Tibial nerve (tissue), 4 donors: ENCODE data around the gene GUCA2B. TPM values are rescaled to one million over a fixed set of nuclear protein-coding genes. Genes with fewer than 3 reads are reported as not detected.

Experiments used
- DNase-seq, 2 donors: peaks; one replicate each; pipeline ENCODE4 v3.0.0-alpha.2; 2019; ENCODE audit warnings: low spot score in 2 of 2
- H3K27ac ChIP-seq, 4 donors: fragments of 200-600 bp; sonication (generic) in 3 of 4; one replicate each; pipeline ENCODE4 v1.5.1; 2017 to 2019; ENCODE audit warnings: mild to moderate bottlenecking in 1 of 4
- H3K27me3 ChIP-seq, 2 donors: fragments of 200-600 bp; sonication (generic) in 1 of 2; one replicate each; pipeline versions ENCODE4 v1.5.1 to v1.6.0; 2017 to 2019
- H3K36me3 ChIP-seq, 3 donors: fragments of 200-600 bp; sonication (generic); one replicate each; pipeline ENCODE4 v1.5.1; 2018 to 2019
- H3K4me1 ChIP-seq, 4 donors: fragments of 200-600 bp; sonication (generic) in 3 of 4; one replicate each; pipeline ENCODE4 v1.5.1; 2017 to 2019
- H3K4me3 ChIP-seq, 4 donors: fragments of 200-600 bp; sonication (generic) in 3 of 4; one replicate each; pipeline ENCODE4 v1.5.1; 2017 to 2019; ENCODE audit warnings: mild to moderate bottlenecking in 1 of 4, moderate library complexity in 1 of 4
- H3K9me3 ChIP-seq, 4 donors: fragments of 200-600 bp; sonication (generic) in 3 of 4; one replicate each; pipeline ENCODE4 v1.5.1; 2017 to 2019
- CTCF ChIP-seq, 5 experiments: fragments of 200-600 bp in 3 of 5; fragments of 450-650 bp in 2 of 5; sonication (generic) in 3 of 5; IDR thresholded peaks; one replicate each; pipeline ENCODE4 v1.5.1; 2016 to 2019; ENCODE audit warnings: antibody characterized with exemption in 5 of 5, mild to moderate bottlenecking in 3 of 5, moderate library complexity in 2 of 5
- EP300 ChIP-seq, 2 donors: sonication (generic); formaldehyde crosslinking; IDR thresholded peaks; one replicate each; pipeline ENCODE4 v1.6.1; 2017; ENCODE audit warnings: antibody characterized with exemption in 2 of 2, mild to moderate bottlenecking in 1 of 2
- POLR2A ChIP-seq, 2 donors: fragments of 450-650 bp; IDR thresholded peaks; one replicate each; pipeline ENCODE4 v1.6.1; 2017; ENCODE audit warnings: antibody characterized with exemption in 2 of 2, mild to moderate bottlenecking in 2 of 2, moderate library complexity in 2 of 2
- WGBS, 2 donors: methylation state at CpG; one replicate each; pipeline ENCODE4 v1.1.5; 2018; 5-methylcytosine and 5-hydroxymethylcytosine counted together
- total RNA-seq, 4 donors: library from RNA; depleted of rRNA; stranded (reverse); fragments of >200 nt; gene quantifications; one replicate each; pipeline ENCODE4 v1.1.0, GENCODE V29; 2016

GUCA2B gene
- total RNA-seq, 4 donors from 2014 or later: not detected

DNA sequence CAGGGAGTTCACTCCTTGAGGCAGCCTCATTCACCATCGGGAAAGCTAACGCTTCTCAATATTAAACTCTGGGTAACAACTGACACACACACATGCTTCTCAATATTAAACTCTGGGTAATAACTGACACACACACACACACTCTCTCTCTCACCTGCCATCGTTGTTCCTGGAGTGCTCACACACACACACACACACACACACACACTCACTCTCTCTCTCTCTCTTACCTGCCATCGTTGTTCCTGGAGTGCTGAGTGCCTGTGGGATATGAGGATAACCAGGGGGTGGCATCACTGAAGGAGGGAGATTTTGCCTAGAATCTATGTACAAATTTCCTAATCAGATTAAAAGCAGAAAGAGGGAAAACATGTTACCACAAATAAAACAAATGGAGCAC is 28.5 kb downstream of the GUCA2B start:
- WGBS, 2 donors: 89 to 91% methylated on average over 4 of the region's 4 CpGs
- peaks cover 0 to 42% (median 4%) of the 10 kb centered on the region in 4 donors for H3K4me1 ChIP-seq

DNA sequence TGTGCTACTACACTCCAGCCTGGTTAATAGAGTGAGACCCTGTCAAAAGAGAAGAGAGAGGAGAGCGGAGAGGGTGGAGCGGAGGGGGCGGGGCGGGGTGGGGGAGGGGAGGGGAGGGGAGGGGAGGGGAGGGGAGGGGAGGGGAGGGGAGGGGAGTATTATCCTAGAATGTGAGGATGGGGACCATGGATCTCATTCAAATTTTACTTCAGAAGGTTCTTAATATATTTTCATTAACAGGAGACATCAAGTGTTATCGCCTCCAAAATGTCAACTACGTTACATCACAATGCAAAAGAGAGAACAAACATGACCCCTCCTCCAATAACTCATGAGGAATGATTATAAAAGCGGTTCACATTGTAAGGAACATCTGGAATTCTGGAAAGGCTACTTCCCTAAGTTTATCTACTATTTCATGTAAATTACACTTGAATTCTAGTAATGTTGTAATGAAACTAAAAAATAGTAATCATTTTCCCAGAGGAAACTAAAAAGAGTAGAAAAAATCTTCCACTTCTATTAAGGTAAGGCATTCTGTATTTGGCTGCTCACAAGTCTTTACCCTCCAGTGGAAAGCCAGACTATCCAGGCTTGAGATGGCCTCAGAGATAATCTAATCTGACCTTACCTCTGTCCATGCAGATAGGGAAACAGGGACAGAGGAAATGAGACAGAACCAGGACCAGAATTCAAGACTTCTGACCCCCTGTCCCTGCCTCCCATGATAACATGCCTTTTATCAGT is 30.2 kb downstream of the GUCA2B start:
- peaks cover 0 to 26% (median 0%) of the 10 kb centered on the region in 4 donors for H3K4me1 ChIP-seq
- TF ChIP-seq EP300 (IDR thresholded peaks at IDR 0.05) (no peak), POLR2A (IDR thresholded peaks at IDR 0.05) (no peak), CTCF (IDR thresholded peaks at IDR 0.05) (no peak)
- no peak overlapping the region for H3K4me3 ChIP-seq
- H3K9me3 ChIP-seq: no peaks in the 10 kb centered on the region
- no peak for DNase-seq
- no peaks in the 10 kb centered on the region for H3K27me3 ChIP-seq
- WGBS, 2 donors: 89 to 92% methylated on average over 7 of the region's 7 CpGs
- no peak overlapping the region for H3K27ac ChIP-seq
- H3K36me3 ChIP-seq: peaks cover 0 to 51% (median 3%) of the 10 kb centered on the region in 3 donors

More for the DNA sequence above, 28.5 kb downstream of the GUCA2B start:
- no peak overlapping the region for H3K27ac ChIP-seq
- H3K4me3 ChIP-seq: no peak overlapping the region
- no peaks in the 10 kb centered on the region for H3K27me3 ChIP-seq
- TF ChIP-seq CTCF (IDR thresholded peaks at IDR 0.05) (no peak), POLR2A (IDR thresholded peaks at IDR 0.05) (no peak), EP300 (IDR thresholded peaks at IDR 0.05) (no peak)
- no peaks in the 10 kb centered on the region for H3K9me3 ChIP-seq
- no peak for DNase-seq
- H3K36me3 ChIP-seq: peaks cover 0 to 38% (median 0%) of the 10 kb centered on the region in 3 donors

DNA sequence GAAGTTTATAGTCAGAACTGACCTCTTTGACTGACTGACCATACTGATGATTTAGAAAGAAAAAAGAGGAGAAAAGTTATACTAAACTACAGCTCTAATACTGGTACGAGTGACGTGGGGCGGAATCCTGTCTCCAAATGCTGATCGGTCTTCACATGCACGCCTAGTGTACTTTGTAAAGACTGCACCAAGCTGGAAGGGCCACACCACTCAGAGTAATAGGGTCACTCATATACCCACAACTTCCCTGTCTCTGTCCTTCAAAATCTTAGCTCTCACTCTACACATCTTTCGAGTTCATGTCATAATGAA is 30.7 kb downstream of the GUCA2B start:
- Histone ChIP-seq H3K27ac (no peak overlapping the region), H3K4me1 (peaks cover 0 to 21% (median 0%) of the 10 kb centered on the region in 4 donors), H3K9me3 (no peaks in the 10 kb centered on the region), H3K27me3 (no peaks in the 10 kb centered on the region), H3K4me3 (no peak overlapping the region), H3K36me3 (peaks cover 0 to 45% (median 3%) of the 10 kb centered on the region in 3 donors)
- no peak for DNase-seq
- WGBS, 2 donors: 94 to 95% methylated on average over 6 of the region's 6 CpGs
- TF ChIP-seq CTCF (IDR thresholded peaks at IDR 0.05) (no peak), EP300 (IDR thresholded peaks at IDR 0.05) (no peak), POLR2A (IDR thresholded peaks at IDR 0.05) (no peak)

DNA sequence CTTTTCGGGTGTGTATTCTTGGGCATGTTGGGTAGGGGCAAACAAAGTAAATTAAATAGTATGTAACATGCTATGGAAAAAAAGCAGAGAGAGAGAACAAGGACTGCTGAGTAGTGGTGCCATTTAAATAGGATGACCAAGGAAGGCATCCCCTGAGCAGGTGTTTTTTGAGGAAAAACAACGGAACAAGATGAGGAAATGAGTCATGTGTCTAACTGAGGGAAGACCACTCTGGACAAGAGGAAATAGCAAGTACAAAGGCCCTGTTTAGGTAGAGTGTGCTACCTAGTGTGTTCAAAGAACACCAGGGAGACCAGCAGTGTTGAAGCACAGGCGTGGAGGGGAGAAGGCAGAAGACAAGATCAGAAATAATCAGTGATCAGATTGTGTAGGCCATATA is 31.4 kb downstream of the GUCA2B start:
- TF ChIP-seq CTCF (IDR thresholded peaks at IDR 0.05) (no peak), POLR2A (IDR thresholded peaks at IDR 0.05) (no peak), EP300 (IDR thresholded peaks at IDR 0.05) (no peak)
- no peak for DNase-seq
- peaks cover 0 to 49% (median 3%) of the 10 kb centered on the region in 3 donors for H3K36me3 ChIP-seq
- H3K27me3 ChIP-seq: no peaks in the 10 kb centered on the region
- no peak overlapping the region for H3K4me3 ChIP-seq
- no peak overlapping the region for H3K27ac ChIP-seq
- WGBS, 2 donors: 89 to 90% methylated on average over 3 of the region's 3 CpGs
- H3K4me1 ChIP-seq: peaks cover 0 to 14% (median 0%) of the 10 kb centered on the region in 4 donors
- H3K9me3 ChIP-seq: no peaks in the 10 kb centered on the region

DNA sequence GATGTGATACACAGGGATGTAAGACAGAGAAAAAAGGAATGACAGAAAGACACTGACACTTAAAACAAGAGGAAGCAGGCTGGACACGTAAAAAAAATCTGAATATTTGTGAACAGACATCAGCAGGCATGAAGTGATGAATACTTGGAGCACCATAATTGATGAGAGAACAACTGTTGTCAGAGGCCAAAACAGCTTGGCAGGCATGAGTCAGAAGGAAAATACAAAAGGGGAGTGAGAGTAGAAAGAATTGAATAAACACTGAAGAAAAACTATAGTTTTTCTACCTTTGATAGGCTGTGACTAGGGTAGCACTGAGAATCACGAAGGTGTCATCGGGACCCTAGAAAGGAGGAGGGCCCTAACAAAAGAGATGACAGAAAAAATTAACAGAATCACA is 32.9 kb downstream of the GUCA2B start:
- WGBS, 2 donors: 67 to 68% methylated on average over 3 of the region's 3 CpGs
- no peak for DNase-seq
- TF ChIP-seq EP300 (IDR thresholded peaks at IDR 0.05) (no peak), CTCF (IDR thresholded peaks at IDR 0.05) (no peak), POLR2A (IDR thresholded peaks at IDR 0.05) (no peak)
- Histone ChIP-seq H3K4me3 (no peak overlapping the region), H3K27me3 (no peaks in the 10 kb centered on the region), H3K36me3 (peaks cover 0 to 57% (median 3%) of the 10 kb centered on the region in 3 donors), H3K4me1 (peaks cover 0 to 6% (median 0%) of the 10 kb centered on the region in 4 donors), H3K9me3 (no peaks in the 10 kb centered on the region), H3K27ac (peak overlapping the region in 1 of 4 donors; percentile 18)
